ENCODE measurements around the gene ABCG1.

DNA sequence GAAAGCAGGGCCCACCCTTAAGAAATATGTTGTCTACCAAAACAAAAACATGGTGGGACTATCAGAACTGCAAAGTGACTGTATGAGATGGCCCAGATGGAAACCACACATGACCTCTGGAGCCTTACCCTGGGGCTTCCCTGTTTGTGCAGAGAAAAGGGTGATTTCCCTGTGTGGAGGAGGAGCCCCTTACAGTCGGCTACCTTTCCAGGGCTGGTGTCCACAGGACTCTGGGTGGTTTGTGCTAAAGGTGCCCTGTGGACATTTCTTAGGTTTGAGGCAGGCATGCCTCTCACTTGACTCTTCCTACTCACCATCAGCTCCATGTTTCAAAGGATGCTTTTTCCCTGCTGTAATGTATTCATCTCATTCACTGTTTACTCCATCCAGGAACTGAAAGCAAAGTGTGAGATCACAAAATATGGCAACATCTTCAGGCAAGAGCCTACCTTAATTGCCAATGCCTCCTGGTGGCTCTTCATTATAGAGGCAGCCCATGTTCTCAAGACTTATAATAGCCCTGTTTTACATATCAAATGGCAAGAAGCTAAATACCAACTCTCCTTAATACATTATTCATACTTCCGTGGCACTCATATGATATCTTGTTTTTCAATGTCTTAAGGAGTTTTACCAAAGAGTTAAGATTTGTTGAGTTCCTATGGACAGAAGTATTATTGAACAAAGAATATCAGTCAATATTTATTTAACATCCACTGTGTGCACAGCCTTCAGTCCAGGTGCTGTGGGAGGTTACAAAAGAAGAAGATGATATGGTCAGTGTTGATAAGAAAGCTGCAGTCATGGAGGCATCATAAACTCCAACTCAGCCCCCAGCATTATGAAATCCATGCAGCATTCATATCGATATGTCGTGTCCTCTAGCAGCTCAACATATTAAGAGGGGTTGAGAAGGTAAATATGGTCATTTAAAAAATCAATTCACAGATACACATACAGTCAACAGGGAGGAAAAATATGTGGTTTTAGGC lies 111.7 kb downstream of the ABCG1 start:
- TF ChIP-seq CTCF (IDR thresholded peaks at IDR 0.05) (no peak), ZFX (IDR thresholded peaks at IDR 0.05; ENCODE audit: borderline replicate concordance) (no peak)
